Epithelial cell of esophagus (primary cell): ENCODE data around the gene LINGO3.

Source experiments
- DNase-seq: peaks from one replicate; pipeline ENCODE4 v3.0.0; 2010; ENCODE audit warnings: low read depth
- H3K4me3 ChIP-seq: 2 replicates; pipeline ENCODE4 v1.5.1; 2011; ENCODE audit warnings: mild to moderate bottlenecking, low read length, control low read depth
- TF ChIP-seq, protein P1 (sequence below): IDR thresholded peaks from 2 replicates; pipeline ENCODE4 v1.5.1; 2011; ENCODE audit warnings: low read depth, mild to moderate bottlenecking, low read length, control low read depth, inconsistent platforms; ENCODE audit not compliant: insufficient read depth; ENCODE audit errors: missing control alignments

The LINGO3 gene

DNA sequence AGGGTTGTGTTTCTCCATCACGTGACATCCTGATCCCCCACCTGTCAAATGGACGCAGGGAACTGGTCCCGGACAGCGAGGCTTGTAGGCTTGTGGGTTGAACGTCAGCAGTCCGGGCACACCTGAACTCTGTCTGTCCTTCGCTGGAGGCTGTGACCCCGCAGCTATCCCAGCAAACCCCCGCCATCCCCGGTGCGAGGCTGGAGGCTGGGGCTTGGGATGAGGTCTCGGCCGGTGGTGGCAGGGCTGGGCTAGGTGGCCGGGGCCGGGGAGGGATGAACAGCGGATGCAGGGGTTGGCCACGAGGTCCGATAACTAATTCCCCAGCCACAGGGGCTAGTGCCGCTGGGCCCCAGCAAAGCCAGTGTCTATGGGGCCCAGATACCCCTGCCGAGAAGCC lies 11.6 kb upstream of the LINGO3 start:
- H3K4me3 ChIP-seq, result no peak overlapping the region
- no peak for DNase-seq
- TF ChIP-seq, protein P1, sequence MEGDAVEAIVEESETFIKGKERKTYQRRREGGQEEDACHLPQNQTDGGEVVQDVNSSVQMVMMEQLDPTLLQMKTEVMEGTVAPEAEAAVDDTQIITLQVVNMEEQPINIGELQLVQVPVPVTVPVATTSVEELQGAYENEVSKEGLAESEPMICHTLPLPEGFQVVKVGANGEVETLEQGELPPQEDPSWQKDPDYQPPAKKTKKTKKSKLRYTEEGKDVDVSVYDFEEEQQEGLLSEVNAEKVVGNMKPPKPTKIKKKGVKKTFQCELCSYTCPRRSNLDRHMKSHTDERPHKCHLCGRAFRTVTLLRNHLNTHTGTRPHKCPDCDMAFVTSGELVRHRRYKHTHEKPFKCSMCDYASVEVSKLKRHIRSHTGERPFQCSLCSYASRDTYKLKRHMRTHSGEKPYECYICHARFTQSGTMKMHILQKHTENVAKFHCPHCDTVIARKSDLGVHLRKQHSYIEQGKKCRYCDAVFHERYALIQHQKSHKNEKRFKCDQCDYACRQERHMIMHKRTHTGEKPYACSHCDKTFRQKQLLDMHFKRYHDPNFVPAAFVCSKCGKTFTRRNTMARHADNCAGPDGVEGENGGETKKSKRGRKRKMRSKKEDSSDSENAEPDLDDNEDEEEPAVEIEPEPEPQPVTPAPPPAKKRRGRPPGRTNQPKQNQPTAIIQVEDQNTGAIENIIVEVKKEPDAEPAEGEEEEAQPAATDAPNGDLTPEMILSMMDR, result no peak

DNA sequence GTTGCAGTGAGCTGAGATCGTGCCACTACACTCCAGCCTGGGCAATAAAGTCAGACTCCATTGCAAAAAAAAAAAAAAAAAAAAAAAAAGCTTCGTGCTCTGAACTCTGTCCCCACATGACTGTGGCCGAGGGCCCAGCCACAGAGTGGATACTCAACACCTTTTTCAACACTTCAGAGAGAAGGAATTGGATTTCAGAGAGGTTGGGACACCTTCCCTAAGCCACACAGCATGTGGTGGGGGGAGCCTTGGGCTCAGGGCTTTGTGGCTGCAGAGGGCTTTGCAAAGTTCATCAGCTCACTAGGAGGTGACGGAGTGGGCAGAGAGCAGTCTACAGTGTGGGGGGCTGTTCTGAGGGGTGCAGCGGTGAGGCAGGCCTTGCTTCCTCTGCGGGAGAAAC lies 11.0 kb upstream of the LINGO3 start:
- no peak for DNase-seq
- TF ChIP-seq, protein P1, result no peak
- H3K4me3 ChIP-seq, result no peak overlapping the region

DNA sequence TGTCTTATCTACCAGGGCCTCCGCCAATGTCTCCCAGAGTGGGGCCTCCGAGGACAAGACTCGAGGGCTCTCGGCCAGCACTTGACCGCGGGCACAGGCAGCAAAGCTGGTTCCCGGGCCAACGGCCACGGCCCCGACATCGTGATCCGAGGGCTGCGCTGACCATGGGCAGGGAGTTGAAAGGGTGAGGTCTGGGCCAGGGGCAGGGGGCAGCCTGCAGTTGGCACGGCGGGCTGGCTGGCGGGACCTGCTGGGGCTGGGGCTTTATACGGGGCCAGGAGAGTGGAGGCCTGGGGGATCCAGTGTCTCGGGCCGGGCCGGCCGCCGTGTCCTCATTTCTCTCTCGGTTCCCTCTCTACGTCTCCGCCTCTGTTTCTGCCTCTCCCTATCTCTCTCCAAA lies 9.8 kb upstream of the LINGO3 start:
- no peak for DNase-seq
- no peak overlapping the region for H3K4me3 ChIP-seq
- TF ChIP-seq, protein P1, result no peak

DNA sequence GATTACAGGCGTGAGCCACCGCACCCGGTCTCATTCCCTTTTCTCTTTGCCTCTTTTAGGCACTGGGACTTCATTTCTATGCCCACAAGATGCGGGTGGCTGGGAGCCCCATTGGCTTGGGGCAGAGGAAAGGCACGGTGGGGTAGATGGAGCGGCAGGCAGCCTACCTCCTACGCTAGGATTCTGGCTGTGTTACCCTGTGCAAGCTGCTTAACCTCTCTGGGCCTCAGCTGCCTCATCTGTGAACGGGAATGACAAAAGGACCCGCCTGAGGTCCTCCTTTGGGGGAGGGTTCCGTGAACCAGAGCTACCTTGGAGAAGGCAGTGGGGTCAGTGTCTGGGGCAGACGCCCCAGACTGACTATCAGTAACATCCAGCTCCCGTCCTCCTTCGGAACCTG lies 9.3 kb upstream of the LINGO3 start:
- DNase-seq, result no peak
- no peak overlapping the region for H3K4me3 ChIP-seq
- TF ChIP-seq, protein P1, result no peak

DNA sequence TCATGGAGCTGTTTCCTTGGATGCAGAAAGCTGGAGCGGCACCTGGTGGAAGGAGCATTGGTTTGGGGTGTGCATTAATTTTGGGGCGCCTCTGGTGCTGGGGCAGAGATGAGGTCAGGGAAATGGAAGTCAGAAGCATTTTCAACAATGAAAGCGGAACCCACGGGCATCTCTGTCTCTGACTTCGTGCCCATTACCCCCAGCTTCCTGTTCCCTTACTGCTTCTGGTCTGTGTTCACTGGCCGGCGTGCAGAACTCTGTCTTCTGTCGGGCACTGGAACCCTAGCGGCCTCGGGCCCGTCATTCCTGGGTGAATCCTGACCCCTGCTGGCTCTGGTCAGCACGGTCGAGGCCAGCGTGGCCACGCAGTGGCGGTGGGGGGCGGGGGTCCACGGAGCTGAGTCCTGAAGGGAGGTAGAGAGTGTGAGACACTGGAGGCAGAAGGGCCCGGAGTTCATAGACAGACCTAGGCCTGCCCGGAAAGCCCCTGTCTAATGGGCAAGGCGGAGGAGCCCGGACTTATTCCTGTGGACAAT lies 7.9 kb upstream of the LINGO3 start:
- no peak for DNase-seq
- TF ChIP-seq, protein P1, result no peak
- no peak overlapping the region for H3K4me3 ChIP-seq

DNA sequence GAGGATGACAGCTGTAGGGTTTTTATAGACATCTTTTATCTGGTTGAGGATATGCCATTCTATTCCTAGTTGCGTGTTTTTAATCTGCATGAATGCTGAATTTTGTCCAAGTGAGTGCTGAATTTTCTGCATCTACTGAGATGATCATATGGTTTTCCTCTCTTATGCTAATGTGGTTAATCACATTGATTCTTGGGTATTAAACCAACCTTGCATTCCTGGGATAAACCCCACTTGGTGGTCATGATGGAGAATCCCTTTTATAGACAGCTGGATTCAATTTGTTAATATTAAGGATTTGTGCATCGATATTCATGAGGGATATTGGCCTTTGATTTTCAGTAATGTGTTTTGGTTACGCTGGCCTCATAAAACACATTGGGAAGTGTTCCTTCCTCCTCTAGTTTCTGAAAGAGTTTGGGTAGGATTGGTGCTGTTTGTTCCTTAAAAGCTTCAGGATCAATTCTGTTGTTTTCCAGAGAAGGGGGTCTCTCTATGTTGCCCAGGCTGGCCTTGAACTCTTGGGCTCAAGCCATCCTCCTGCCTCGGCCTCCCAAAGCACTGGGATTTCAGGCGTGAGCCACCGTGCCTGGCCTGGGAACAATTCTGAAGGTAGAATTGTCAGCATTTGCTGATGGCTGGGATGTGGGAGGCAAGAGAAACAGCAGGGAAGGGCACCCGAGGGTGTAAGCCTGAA lies 7.3 kb upstream of the LINGO3 start:
- no peak overlapping the region for H3K4me3 ChIP-seq
- TF ChIP-seq, protein P1, result no peak
- no peak for DNase-seq

DNA sequence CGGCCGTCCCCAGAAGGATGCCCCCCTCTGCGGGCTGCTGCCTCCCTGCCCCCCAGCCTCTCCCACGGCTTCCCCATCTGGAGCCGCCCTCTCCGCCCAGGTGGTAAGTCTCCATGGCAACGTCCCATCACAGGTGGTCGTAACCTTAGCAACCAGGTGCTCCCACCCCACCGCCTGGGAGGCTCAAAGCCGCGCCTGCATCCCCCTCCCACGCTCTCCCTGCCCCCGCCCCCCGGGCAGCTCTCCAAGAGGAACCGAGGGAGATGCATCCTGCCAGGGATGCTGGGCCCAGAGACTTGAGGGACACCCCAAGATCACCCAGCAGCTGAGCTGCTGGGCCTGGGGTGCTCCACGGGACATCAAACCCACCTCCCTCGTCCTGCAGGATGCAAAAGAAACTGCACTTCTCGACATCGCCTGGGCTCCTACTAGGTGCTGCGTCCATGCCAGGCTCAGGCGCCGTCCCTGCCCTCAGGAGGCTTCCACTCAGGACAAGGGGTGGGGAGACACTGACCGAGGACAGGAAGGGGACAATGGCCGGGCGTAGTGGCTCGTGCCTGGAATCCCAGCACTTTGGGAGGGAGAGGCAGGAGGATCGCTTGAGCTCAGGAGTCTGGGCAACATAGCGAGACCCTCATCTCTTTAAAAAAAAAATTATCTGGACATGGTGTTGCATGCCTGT lies 5.0 kb upstream of the LINGO3 start:
- DNase-seq, result no peak
- TF ChIP-seq, protein P1, result no peak
- no peak overlapping the region for H3K4me3 ChIP-seq
